ENCODE measurements around the gene CBFB.

- TF ChIP-seq POLR2A (IDR thresholded peaks at IDR 0.05) (no peak), POLR2AphosphoS5 (IDR thresholded peaks at IDR 0.05) (no peak)
- TF ChIP-seq, protein P1, sequence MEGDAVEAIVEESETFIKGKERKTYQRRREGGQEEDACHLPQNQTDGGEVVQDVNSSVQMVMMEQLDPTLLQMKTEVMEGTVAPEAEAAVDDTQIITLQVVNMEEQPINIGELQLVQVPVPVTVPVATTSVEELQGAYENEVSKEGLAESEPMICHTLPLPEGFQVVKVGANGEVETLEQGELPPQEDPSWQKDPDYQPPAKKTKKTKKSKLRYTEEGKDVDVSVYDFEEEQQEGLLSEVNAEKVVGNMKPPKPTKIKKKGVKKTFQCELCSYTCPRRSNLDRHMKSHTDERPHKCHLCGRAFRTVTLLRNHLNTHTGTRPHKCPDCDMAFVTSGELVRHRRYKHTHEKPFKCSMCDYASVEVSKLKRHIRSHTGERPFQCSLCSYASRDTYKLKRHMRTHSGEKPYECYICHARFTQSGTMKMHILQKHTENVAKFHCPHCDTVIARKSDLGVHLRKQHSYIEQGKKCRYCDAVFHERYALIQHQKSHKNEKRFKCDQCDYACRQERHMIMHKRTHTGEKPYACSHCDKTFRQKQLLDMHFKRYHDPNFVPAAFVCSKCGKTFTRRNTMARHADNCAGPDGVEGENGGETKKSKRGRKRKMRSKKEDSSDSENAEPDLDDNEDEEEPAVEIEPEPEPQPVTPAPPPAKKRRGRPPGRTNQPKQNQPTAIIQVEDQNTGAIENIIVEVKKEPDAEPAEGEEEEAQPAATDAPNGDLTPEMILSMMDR (IDR thresholded peaks at IDR 0.05) = no peak
Observed at GRCh38 chr16:67071476-67072048, 42.6 kb downstream of the CBFB start.
